NB4 (cell line): ENCODE measurements around the gene FPGS.

ENCODE experiments used
- CTCF ChIP-seq: IDR thresholded peaks from one replicate; pipeline ENCODE4 v1.5.1; 2012; ENCODE audit warnings: low read depth, low read length
- POLR2A ChIP-seq: IDR thresholded peaks from 2 replicates; pipeline ENCODE4 v1.6.1; 2011; ENCODE audit warnings: mild to moderate bottlenecking; ENCODE audit not compliant: insufficient read length; ENCODE audit errors: extremely low read depth

- TF ChIP-seq CTCF (no peak), POLR2A (no peak)
These were observed 25.8 kb downstream of the FPGS start for GRCh38 chr9:127828262-127829031.
